Measurements from ENCODE around the gene AFP.
A peak's percentile ranks its signal among the peaks of the same experiment; 100 is the strongest.

Gene AFP

DNA sequence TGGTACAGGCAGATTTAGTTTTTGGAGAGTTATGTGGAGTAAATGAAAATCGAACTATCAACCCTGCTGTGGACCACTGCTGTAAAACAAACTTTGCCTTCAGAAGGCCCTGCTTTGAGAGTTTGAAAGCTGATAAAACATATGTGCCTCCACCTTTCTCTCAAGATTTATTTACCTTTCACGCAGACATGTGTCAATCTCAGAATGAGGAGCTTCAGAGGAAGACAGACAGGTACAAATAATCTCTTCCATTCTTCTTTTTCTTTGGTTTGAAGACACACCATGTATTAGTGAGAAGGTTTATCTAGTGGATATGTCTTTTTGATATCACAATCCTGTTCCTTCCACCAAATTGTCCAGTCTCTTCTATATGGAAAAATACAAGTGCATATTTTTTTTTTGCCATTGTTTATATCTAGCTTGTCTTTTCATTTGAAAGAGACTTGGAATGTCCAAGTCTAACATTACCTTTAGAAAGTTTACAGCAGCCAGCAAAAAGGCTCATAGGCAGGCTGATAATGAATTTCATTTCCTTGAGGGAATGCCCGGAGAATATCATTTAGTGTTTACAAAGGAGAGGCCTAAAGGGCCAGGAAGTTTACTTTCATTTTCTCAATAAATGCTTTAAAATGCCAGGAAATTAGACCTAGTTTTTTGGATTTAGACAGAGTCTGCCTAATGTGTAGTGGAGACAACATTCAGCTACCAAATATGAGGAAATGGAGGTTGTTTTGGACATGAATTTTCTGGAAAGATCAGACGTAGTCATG, 64.2 kb downstream of the AFP start:
- Histone ChIP-seq H3K36me3 (ENCODE audit: insufficient read depth) (no peaks in the 10 kb centered on the region), H3K27me3 (ENCODE audit: insufficient read depth, low read depth) (no peaks in the 10 kb centered on the region), H3K9ac (no peak overlapping the region), H3K79me2 (ENCODE audit: insufficient read depth, low read depth) (no peaks in the 10 kb centered on the region), H3K27ac (no peak overlapping the region), H3K4me2 (peak overlapping the region; percentile 43; the same call in 1 of the 2 replicates), H2AFZ (ENCODE audit: low read depth) (peak overlapping the region; percentile 51), H3K4me1 (ENCODE audit: low read depth, poor library complexity, severe bottlenecking) (no peaks in the 10 kb centered on the region), H3K4me3 (IDR thresholded peaks at IDR 0.05; ENCODE audit: insufficient read depth, low read depth, low read length) (no peak overlapping the region), H4K20me1 (ENCODE audit: insufficient read depth) (no peaks in the 10 kb centered on the region)
- TF ChIP-seq, protein P1, sequence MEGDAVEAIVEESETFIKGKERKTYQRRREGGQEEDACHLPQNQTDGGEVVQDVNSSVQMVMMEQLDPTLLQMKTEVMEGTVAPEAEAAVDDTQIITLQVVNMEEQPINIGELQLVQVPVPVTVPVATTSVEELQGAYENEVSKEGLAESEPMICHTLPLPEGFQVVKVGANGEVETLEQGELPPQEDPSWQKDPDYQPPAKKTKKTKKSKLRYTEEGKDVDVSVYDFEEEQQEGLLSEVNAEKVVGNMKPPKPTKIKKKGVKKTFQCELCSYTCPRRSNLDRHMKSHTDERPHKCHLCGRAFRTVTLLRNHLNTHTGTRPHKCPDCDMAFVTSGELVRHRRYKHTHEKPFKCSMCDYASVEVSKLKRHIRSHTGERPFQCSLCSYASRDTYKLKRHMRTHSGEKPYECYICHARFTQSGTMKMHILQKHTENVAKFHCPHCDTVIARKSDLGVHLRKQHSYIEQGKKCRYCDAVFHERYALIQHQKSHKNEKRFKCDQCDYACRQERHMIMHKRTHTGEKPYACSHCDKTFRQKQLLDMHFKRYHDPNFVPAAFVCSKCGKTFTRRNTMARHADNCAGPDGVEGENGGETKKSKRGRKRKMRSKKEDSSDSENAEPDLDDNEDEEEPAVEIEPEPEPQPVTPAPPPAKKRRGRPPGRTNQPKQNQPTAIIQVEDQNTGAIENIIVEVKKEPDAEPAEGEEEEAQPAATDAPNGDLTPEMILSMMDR (conservative IDR thresholded peaks at IDR 0.05; ENCODE audit: low read depth, low read length): no peak

DNA sequence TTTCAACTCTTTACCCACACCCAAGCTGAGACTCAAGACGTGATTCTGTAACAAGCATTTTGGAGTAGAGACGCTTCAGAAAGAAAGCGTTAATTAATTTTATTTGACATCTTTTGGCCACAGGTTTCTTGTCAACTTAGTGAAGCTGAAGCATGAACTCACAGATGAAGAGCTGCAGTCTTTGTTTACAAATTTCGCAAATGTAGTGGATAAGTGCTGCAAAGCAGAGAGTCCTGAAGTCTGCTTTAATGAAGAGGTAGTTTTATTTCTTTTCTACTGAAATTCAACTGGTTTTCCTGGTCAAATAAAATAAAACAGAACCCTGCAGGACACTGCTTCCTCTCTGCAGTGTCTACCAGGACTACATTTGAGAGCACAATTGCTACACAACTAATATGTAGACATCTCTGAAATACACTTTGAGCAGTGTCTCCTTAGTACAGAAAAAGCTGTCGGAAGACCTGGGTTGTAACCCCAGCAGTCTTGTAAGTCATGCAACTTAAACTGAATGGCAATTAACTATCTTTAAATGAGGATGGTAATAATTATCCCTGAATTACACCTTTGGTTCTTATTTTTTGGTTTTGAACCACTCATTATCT, 65.7 kb downstream of the AFP start:
- Histone ChIP-seq H3K4me2 (no peak overlapping the region), H3K4me1 (ENCODE audit: low read depth, poor library complexity, severe bottlenecking) (no peaks in the 10 kb centered on the region), H4K20me1 (ENCODE audit: insufficient read depth) (no peaks in the 10 kb centered on the region), H3K27me3 (ENCODE audit: insufficient read depth, low read depth) (no peaks in the 10 kb centered on the region), H3K79me2 (ENCODE audit: insufficient read depth, low read depth) (no peaks in the 10 kb centered on the region), H2AFZ (ENCODE audit: low read depth) (no peak overlapping the region), H3K4me3 (IDR thresholded peaks at IDR 0.05; ENCODE audit: insufficient read depth, low read depth, low read length) (no peak overlapping the region), H3K36me3 (ENCODE audit: insufficient read depth) (no peaks in the 10 kb centered on the region), H3K27ac (no peak overlapping the region), H3K9ac (no peak overlapping the region)
- TF ChIP-seq, protein P1 (conservative IDR thresholded peaks at IDR 0.05; ENCODE audit: low read depth, low read length): no peak

DNA sequence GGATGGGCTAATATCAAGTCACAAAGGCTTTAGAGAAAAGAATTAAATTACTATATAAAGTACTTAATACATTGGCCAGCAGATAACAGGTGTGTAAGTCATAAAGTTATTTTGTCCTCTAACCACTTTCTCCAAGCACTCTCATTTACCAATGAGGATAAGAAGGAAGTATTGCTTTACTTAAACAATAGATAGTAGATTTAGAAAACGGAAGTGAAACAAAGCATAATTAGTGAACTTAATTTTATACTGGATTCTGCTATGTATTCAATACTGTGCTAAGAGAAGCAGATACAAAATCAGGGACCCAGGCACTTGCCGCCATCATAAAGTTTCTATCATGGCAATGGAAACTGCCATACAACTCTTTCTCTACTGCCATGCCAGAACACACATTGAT, 69.5 kb downstream of the AFP start:
- TF ChIP-seq, protein P1 (conservative IDR thresholded peaks at IDR 0.05; ENCODE audit: low read depth, low read length): no peak
- H3K9ac ChIP-seq: no peak overlapping the region
- H3K36me3 ChIP-seq (ENCODE audit: insufficient read depth): no peaks in the 10 kb centered on the region
- no peaks in the 10 kb centered on the region for H3K4me1 ChIP-seq (ENCODE audit: low read depth, poor library complexity, severe bottlenecking)
- no peak overlapping the region for H3K27ac ChIP-seq
- no peak overlapping the region for H3K4me2 ChIP-seq
- no peaks in the 10 kb centered on the region for H3K27me3 ChIP-seq (ENCODE audit: insufficient read depth, low read depth)
- no peaks in the 10 kb centered on the region for H3K79me2 ChIP-seq (ENCODE audit: insufficient read depth, low read depth)
- H2AFZ ChIP-seq (ENCODE audit: low read depth): no peak overlapping the region
- H4K20me1 ChIP-seq (ENCODE audit: insufficient read depth): no peaks in the 10 kb centered on the region
- H3K4me3 ChIP-seq (IDR thresholded peaks at IDR 0.05; ENCODE audit: insufficient read depth, low read depth, low read length): no peak overlapping the region
